ENCODE measurements around the gene SZRD1.

The SZRD1 gene

GRCh38 chr1:16351994-16352841 lies 14.8 kb upstream of the SZRD1 start, which contains the start of gene FBXO42:
Gene FBXO42 (minus strand): TSS chr1:16352480. CDS start chr1:16315418, 37,062 bp downstream.
- Histone ChIP-seq H3K27me3 (replicated peaks; ENCODE audit: insufficient read depth, low read length) (no peaks in the 10 kb centered on the region), H3F3A (ENCODE audit: insufficient read depth, low read length) (peaks cover 7% of the 10 kb centered on the region; the same call in 1 of the 2 replicates), H3K9me2 (replicated peaks; ENCODE audit: insufficient read depth, low read length) (no peaks in the 10 kb centered on the region), H3K4me1 (ENCODE audit: low read length) (peaks cover 6% of the 10 kb centered on the region; the same call in 1 of the 2 replicates), H4K20me1 (ENCODE audit: insufficient read depth, low read length) (no peaks in the 10 kb centered on the region), H3K9me3 (replicated peaks; ENCODE audit: insufficient read depth, low read length) (no peaks in the 10 kb centered on the region), H3K27ac (ENCODE audit: low read length) (peak within 1 kb of the TSS; percentile 33; the same call in 1 of the 2 replicates), H3K79me2 (ENCODE audit: low read length) (peaks cover 50% of the 10 kb centered on the region), H2AFZ (ENCODE audit: low read length) (peak within 1 kb of the TSS; percentile 98), H3K9ac (ENCODE audit: low read length) (peak within 1 kb of the TSS; percentile 92), H3K4me3 (ENCODE audit: low read length) (peak within 1 kb of the TSS; percentile 98), H3K4me2 (ENCODE audit: low read depth, low read length) (peak within 1 kb of the TSS; percentile 66), H3K36me3 (replicated peaks; ENCODE audit: insufficient read depth, low read length) (no peaks in the 10 kb centered on the region)
- DNase-seq, result peak; percentile 92
- TF ChIP-seq EZH2phosphoT487 (IDR thresholded peaks at IDR 0.05; ENCODE audit: low read length) (no peak), CTCF (IDR thresholded peaks at IDR 0.05; ENCODE audit: low read length) (peak; percentile 49)

DNA sequence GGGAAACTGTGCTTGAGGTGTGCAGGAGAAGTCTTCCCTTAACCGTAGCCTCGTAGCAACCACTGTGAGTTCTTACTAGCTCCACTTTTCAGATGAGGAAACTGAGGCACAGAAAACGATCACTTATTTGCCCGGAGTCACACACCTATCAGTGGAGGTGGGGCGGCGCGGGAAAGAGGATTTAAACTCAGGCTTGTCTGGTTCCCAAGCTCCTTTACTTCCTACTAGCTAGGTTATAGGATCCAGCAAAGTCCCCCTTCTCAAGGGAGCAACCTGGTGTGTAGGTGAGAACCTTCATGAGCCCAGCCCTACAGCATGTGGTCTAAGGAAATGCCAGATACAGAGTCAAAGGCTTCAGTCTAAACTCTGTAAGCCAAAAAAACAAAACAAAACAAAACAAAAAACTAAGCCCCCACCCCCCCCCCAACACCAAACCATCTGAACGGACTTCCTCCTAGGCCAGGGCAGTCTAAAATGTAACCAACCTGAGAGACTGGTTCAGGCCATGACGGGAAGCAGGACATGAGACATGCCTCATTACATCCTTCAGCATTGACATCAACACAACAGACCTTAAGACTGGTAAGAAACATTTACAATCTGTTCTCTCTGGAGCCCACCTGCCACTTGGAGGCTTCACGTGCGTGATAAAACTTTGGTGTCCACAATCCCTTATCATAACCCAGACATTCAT lies 14.1 kb upstream of the SZRD1 start:
- Histone ChIP-seq H3K9me3 (replicated peaks; ENCODE audit: insufficient read depth, low read length) (no peaks in the 10 kb centered on the region), H3K27ac (ENCODE audit: low read length) (peak overlapping the region; percentile 33; the same call in 1 of the 2 replicates), H3K4me1 (ENCODE audit: low read length) (peaks cover 6% of the 10 kb centered on the region; the same call in 1 of the 2 replicates), H3K4me3 (ENCODE audit: low read length) (peak overlapping the region; percentile 98), H3K79me2 (ENCODE audit: low read length) (peaks cover 43% of the 10 kb centered on the region), H3K27me3 (replicated peaks; ENCODE audit: insufficient read depth, low read length) (no peaks in the 10 kb centered on the region), H3K9ac (ENCODE audit: low read length) (peak overlapping the region; percentile 77), H3K4me2 (ENCODE audit: low read depth, low read length) (peak overlapping the region; percentile 66), H3F3A (ENCODE audit: insufficient read depth, low read length) (peaks cover 7% of the 10 kb centered on the region; the same call in 1 of the 2 replicates), H3K9me2 (replicated peaks; ENCODE audit: insufficient read depth, low read length) (no peaks in the 10 kb centered on the region), H4K20me1 (ENCODE audit: insufficient read depth, low read length) (no peaks in the 10 kb centered on the region), H3K36me3 (replicated peaks; ENCODE audit: insufficient read depth, low read length) (no peaks in the 10 kb centered on the region), H2AFZ (ENCODE audit: low read length) (peak overlapping the region; percentile 98)
- DNase-seq, result no peak
- TF ChIP-seq EZH2 (optimal IDR thresholded peaks at IDR 0.05; ENCODE audit: low read depth, low read length), result no peak
- no peak for TF ChIP-seq CTCF (IDR thresholded peaks at IDR 0.05; ENCODE audit: low read length)
- no peak for TF ChIP-seq EZH2phosphoT487 (IDR thresholded peaks at IDR 0.05; ENCODE audit: low read length)

GRCh38 chr1:16354619-16355018 lies 12.4 kb upstream of the SZRD1 start:
- Histone ChIP-seq H2AFZ (ENCODE audit: low read length) (no peak overlapping the region), H3K27me3 (replicated peaks; ENCODE audit: insufficient read depth, low read length) (no peaks in the 10 kb centered on the region), H3K36me3 (replicated peaks; ENCODE audit: insufficient read depth, low read length) (no peaks in the 10 kb centered on the region), H3K9ac (ENCODE audit: low read length) (no peak overlapping the region), H3K9me2 (replicated peaks; ENCODE audit: insufficient read depth, low read length) (no peaks in the 10 kb centered on the region), H3K9me3 (replicated peaks; ENCODE audit: insufficient read depth, low read length) (no peaks in the 10 kb centered on the region), H3F3A (ENCODE audit: insufficient read depth, low read length) (0 out of 2 replicates have a peak, but pooled peaks cover 7% of the 10 kb centered on the region), H3K27ac (ENCODE audit: low read length) (no peak overlapping the region), H4K20me1 (ENCODE audit: insufficient read depth, low read length) (no peaks in the 10 kb centered on the region), H3K4me2 (ENCODE audit: low read depth, low read length) (no peak overlapping the region), H3K79me2 (ENCODE audit: low read length) (peaks cover 26% of the 10 kb centered on the region), H3K4me3 (ENCODE audit: low read length) (no peak overlapping the region), H3K4me1 (ENCODE audit: low read length) (peaks cover 6% of the 10 kb centered on the region; the same call in 1 of the 2 replicates)
- no peak for DNase-seq
- no peak for TF ChIP-seq EZH2phosphoT487 (IDR thresholded peaks at IDR 0.05; ENCODE audit: low read length)
- no peak for TF ChIP-seq CTCF (IDR thresholded peaks at IDR 0.05; ENCODE audit: low read length)
- TF ChIP-seq EZH2 (optimal IDR thresholded peaks at IDR 0.05; ENCODE audit: low read depth, low read length), result no peak

Measured in MM.1S (cell line).